Upper lobe of left lung (tissue), 4 donors: ENCODE measurements around the gene NDUFB7.

Experiments
- CTCF ChIP-seq, 6 experiments: fragments of 450-650 bp in 4 of 6; fragments of 200-600 bp in 2 of 6; sonication (generic) in 2 of 6; IDR thresholded peaks; one replicate each; pipeline ENCODE4 v1.5.1; 2016 to 2019; ENCODE audit warnings: antibody characterized with exemption in 6 of 6
- POLR2A ChIP-seq, 4 donors: fragments of 450-650 bp; IDR thresholded peaks; one replicate each; pipeline ENCODE4 v1.5.1; 2016 to 2017; ENCODE audit warnings: antibody characterized with exemption in 4 of 4, mild to moderate bottlenecking in 2 of 4
- POLR2AphosphoS5 ChIP-seq, 2 donors: sonication (generic); formaldehyde crosslinking; IDR thresholded peaks; one replicate each; pipeline ENCODE4 v1.5.1; 2017; ENCODE audit warnings: antibody characterized with exemption in 2 of 2

- TF ChIP-seq CTCF (IDR thresholded peaks at IDR 0.05): no peak
- TF ChIP-seq POLR2AphosphoS5 (IDR thresholded peaks at IDR 0.05): no peak
- TF ChIP-seq POLR2A (IDR thresholded peaks at IDR 0.05): no peak
These were observed 41.9 kb downstream of the NDUFB7 start for GRCh38 chr19:14530005-14530348.
